ENCODE results near the gene SLC22A23.

SLC22A23 gene

GRCh38 chr6:3284436-3284876 is 172.4 kb downstream of the SLC22A23 start:
- DNase-seq, result no peak
- H3K27ac ChIP-seq (ENCODE audit: low read length), result no peak overlapping the region

GRCh38 chr6:3283641-3284435 is 173.0 kb downstream of the SLC22A23 start:
- Histone ChIP-seq H3K9me3 (replicated peaks; ENCODE audit: insufficient read depth, low read length) (no peaks in the 10 kb centered on the region), H2AFZ (ENCODE audit: low read length) (no peak overlapping the region), H3K27ac (ENCODE audit: low read length) (no peak overlapping the region), H3K9me2 (replicated peaks; ENCODE audit: insufficient read depth, low read length) (no peaks in the 10 kb centered on the region), H3K4me3 (ENCODE audit: low read length) (no peak overlapping the region), H4K20me1 (ENCODE audit: insufficient read depth, low read length) (no peaks in the 10 kb centered on the region), H3K4me1 (ENCODE audit: low read length) (no peaks in the 10 kb centered on the region), H3K79me2 (ENCODE audit: low read length) (no peaks in the 10 kb centered on the region), H3K27me3 (replicated peaks; ENCODE audit: insufficient read depth, low read length) (no peaks in the 10 kb centered on the region), H3F3A (ENCODE audit: insufficient read depth, low read length) (no peaks in the 10 kb centered on the region), H3K9ac (ENCODE audit: low read length) (no peak overlapping the region), H3K36me3 (replicated peaks; ENCODE audit: insufficient read depth, low read length) (no peaks in the 10 kb centered on the region), H3K4me2 (ENCODE audit: low read depth, low read length) (no peak overlapping the region)
- no peak for DNase-seq
- TF ChIP-seq EZH2phosphoT487 (IDR thresholded peaks at IDR 0.05; ENCODE audit: low read length), result no peak
- no peak for TF ChIP-seq EZH2 (optimal IDR thresholded peaks at IDR 0.05; ENCODE audit: low read depth, low read length)
- no peak for TF ChIP-seq CTCF (IDR thresholded peaks at IDR 0.05; ENCODE audit: low read length)

More at GRCh38 chr6:3284436-3284876, 172.4 kb downstream of the SLC22A23 start:
- Histone ChIP-seq H3K9me2 (replicated peaks; ENCODE audit: insufficient read depth, low read length) (no peaks in the 10 kb centered on the region), H3K4me3 (ENCODE audit: low read length) (no peak overlapping the region), H3K9ac (ENCODE audit: low read length) (no peak overlapping the region), H2AFZ (ENCODE audit: low read length) (no peak overlapping the region), H3K4me2 (ENCODE audit: low read depth, low read length) (no peak overlapping the region), H3F3A (ENCODE audit: insufficient read depth, low read length) (no peaks in the 10 kb centered on the region), H3K27me3 (replicated peaks; ENCODE audit: insufficient read depth, low read length) (no peaks in the 10 kb centered on the region), H3K4me1 (ENCODE audit: low read length) (no peaks in the 10 kb centered on the region), H4K20me1 (ENCODE audit: insufficient read depth, low read length) (no peaks in the 10 kb centered on the region), H3K36me3 (replicated peaks; ENCODE audit: insufficient read depth, low read length) (no peaks in the 10 kb centered on the region), H3K79me2 (ENCODE audit: low read length) (no peaks in the 10 kb centered on the region), H3K9me3 (replicated peaks; ENCODE audit: insufficient read depth, low read length) (no peaks in the 10 kb centered on the region)
- TF ChIP-seq EZH2 (optimal IDR thresholded peaks at IDR 0.05; ENCODE audit: low read depth, low read length) (no peak), CTCF (IDR thresholded peaks at IDR 0.05; ENCODE audit: low read length) (no peak), EZH2phosphoT487 (IDR thresholded peaks at IDR 0.05; ENCODE audit: low read length) (no peak)

GRCh38 chr6:3283241-3283640 is 173.6 kb downstream of the SLC22A23 start:
- no peak for DNase-seq
- Histone ChIP-seq H3K27me3 (replicated peaks; ENCODE audit: insufficient read depth, low read length) (no peaks in the 10 kb centered on the region), H3K4me2 (ENCODE audit: low read depth, low read length) (no peak overlapping the region), H2AFZ (ENCODE audit: low read length) (no peak overlapping the region), H3K4me3 (ENCODE audit: low read length) (no peak overlapping the region), H3K4me1 (ENCODE audit: low read length) (no peaks in the 10 kb centered on the region; the same call in 1 of the 2 replicates), H4K20me1 (ENCODE audit: insufficient read depth, low read length) (no peaks in the 10 kb centered on the region), H3K9me3 (replicated peaks; ENCODE audit: insufficient read depth, low read length) (no peaks in the 10 kb centered on the region), H3K9ac (ENCODE audit: low read length) (no peak overlapping the region), H3K9me2 (replicated peaks; ENCODE audit: insufficient read depth, low read length) (no peaks in the 10 kb centered on the region), H3K27ac (ENCODE audit: low read length) (no peak overlapping the region), H3F3A (ENCODE audit: insufficient read depth, low read length) (no peaks in the 10 kb centered on the region; the same call in 1 of the 2 replicates), H3K79me2 (ENCODE audit: low read length) (no peaks in the 10 kb centered on the region), H3K36me3 (replicated peaks; ENCODE audit: insufficient read depth, low read length) (no peaks in the 10 kb centered on the region)
- TF ChIP-seq EZH2phosphoT487 (IDR thresholded peaks at IDR 0.05; ENCODE audit: low read length), result no peak
- no peak for TF ChIP-seq CTCF (IDR thresholded peaks at IDR 0.05; ENCODE audit: low read length)
- no peak for TF ChIP-seq EZH2 (optimal IDR thresholded peaks at IDR 0.05; ENCODE audit: low read depth, low read length)

Measured in MM.1S (cell line).